Suprapubic skin (tissue), 4 donors: ENCODE results near the gene NAA15. TPM values are rescaled to one million over a fixed set of nuclear protein-coding genes. Genes with fewer than 3 reads are reported as not detected.
"Not testable (repeated sequence)": the region's sequence is repeated elsewhere in the genome, so short reads cannot be mapped to it uniquely, and the experiment has no call there.

Experiments used
- DNase-seq, 2 donors: peaks; one replicate each; pipeline ENCODE4 v3.0.0-alpha.2; 2019; ENCODE audit warnings: low spot score in 2 of 2
- H3K27ac ChIP-seq: fragments of 200-600 bp; sonication (generic); one replicate; pipeline ENCODE4 v1.5.1; 2019
- H3K27me3 ChIP-seq: fragments of 200-600 bp; sonication (generic); one replicate; pipeline ENCODE4 v1.5.1; 2019
- H3K36me3 ChIP-seq: fragments of 200-600 bp; sonication (generic); one replicate; pipeline ENCODE4 v1.5.1; 2019
- H3K4me1 ChIP-seq: fragments of 200-600 bp; sonication (generic); one replicate; pipeline ENCODE4 v1.5.1; 2019
- H3K4me3 ChIP-seq: fragments of 200-600 bp; sonication (generic); one replicate; pipeline ENCODE4 v1.5.1; 2019; ENCODE audit warnings: mild to moderate bottlenecking
- H3K9me3 ChIP-seq: fragments of 200-600 bp; sonication (generic); one replicate; pipeline ENCODE4 v1.5.1; 2019
- CTCF ChIP-seq, 2 donors: fragments of 200-600 bp in 1 of 2; fragments of 450-650 bp in 1 of 2; sonication (generic) in 1 of 2; IDR thresholded peaks; one replicate each; pipeline ENCODE4 v1.5.1; 2016 to 2019; ENCODE audit warnings: antibody characterized with exemption in 2 of 2, mild to moderate bottlenecking in 1 of 2, moderate library complexity in 1 of 2
- EP300 ChIP-seq: sonication (generic); formaldehyde crosslinking; IDR thresholded peaks from one replicate; pipeline ENCODE4 v1.6.1; 2017; ENCODE audit warnings: antibody characterized with exemption
- POLR2A ChIP-seq, 2 donors: fragments of 450-650 bp; IDR thresholded peaks; one replicate each; pipeline ENCODE4 v1.6.1; 2017; ENCODE audit warnings: antibody characterized with exemption in 2 of 2, mild to moderate bottlenecking in 2 of 2, moderate library complexity in 2 of 2
- POLR2AphosphoS5 ChIP-seq, 3 donors: sonication (generic); formaldehyde crosslinking; IDR thresholded peaks; one replicate each; pipeline ENCODE4 v1.6.1; 2017; ENCODE audit warnings: antibody characterized with exemption in 3 of 3
- whole genome bisulfite sequencing: methylation state at CpG from one replicate; pipeline ENCODE4 v1.1.5; 2018; 5-methylcytosine and 5-hydroxymethylcytosine counted together
- total RNA-seq, 4 donors: library from RNA; depleted of rRNA; stranded (reverse); fragments of >200 nt; gene quantifications; one replicate each; pipeline ENCODE4 v1.1.0, GENCODE V29; 2016

The NAA15 gene
- total RNA-seq, 4 donors from 2014 or later = 26.5 to 41.8 (median 27.8) TPM

- H3K36me3 ChIP-seq = peaks cover 5% of the 10 kb centered on the region
- peaks cover 3% of the 10 kb centered on the region for H3K9me3 ChIP-seq
- 95% methylated on average over 1 of the region's 1 CpG for WGBS
- TF ChIP-seq POLR2AphosphoS5 (IDR thresholded peaks at IDR 0.05) = no peak
- no peak for TF ChIP-seq CTCF (IDR thresholded peaks at IDR 0.05)
- no peak for TF ChIP-seq POLR2A (IDR thresholded peaks at IDR 0.05)
- no peak for TF ChIP-seq EP300
- no peak for DNase-seq
- no peak overlapping the region for H3K4me3 ChIP-seq
- peaks cover 13% of the 10 kb centered on the region for H3K4me1 ChIP-seq
- H3K27ac ChIP-seq = no peak overlapping the region
- no peaks in the 10 kb centered on the region for H3K27me3 ChIP-seq
Observed at GRCh38 chr4:139420652-139421051, 119.3 kb downstream of the NAA15 start.

DNA sequence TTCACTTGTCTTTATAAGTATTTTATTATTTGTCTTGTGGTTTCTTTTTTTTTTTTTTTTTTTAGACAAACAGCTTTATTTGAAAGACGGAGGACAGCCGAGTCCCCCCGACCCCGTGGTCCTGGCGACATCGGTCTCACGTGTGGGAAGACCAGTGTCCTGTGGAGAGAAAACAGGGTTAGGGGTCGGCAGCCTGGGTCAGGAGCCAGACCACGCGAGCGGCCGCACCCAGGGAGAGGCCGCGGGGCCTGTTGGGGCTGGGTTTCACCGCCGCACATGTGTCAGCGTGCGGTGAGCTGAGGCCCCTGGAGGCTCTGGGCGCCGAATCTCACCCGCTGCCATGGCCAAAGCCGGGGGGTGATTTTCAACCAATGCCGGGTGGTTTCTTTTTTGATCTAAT is 134.8 kb downstream of the NAA15 start:
- DNase-seq = no peak
- H3K4me1 ChIP-seq = no peaks in the 10 kb centered on the region
- no peak overlapping the region for H3K4me3 ChIP-seq
- H3K9me3 ChIP-seq = peaks cover 16% of the 10 kb centered on the region
- H3K36me3 ChIP-seq = peaks cover 10% of the 10 kb centered on the region
- no peaks in the 10 kb centered on the region for H3K27me3 ChIP-seq
- no peak overlapping the region for H3K27ac ChIP-seq
- TF ChIP-seq EP300 (no peak), CTCF (IDR thresholded peaks at IDR 0.05) (no peak), POLR2A (IDR thresholded peaks at IDR 0.05) (no peak), POLR2AphosphoS5 (IDR thresholded peaks at IDR 0.05) (no peak)
- 95% methylated on average over 23 of the region's 23 CpGs for WGBS

- TF ChIP-seq EP300 = no peak
- no peak for TF ChIP-seq POLR2AphosphoS5 (IDR thresholded peaks at IDR 0.05)
- no peak for TF ChIP-seq POLR2A (IDR thresholded peaks at IDR 0.05)
- no peak for TF ChIP-seq CTCF (IDR thresholded peaks at IDR 0.05)
- H3K4me3 ChIP-seq = no peak overlapping the region
- peaks cover 10% of the 10 kb centered on the region for H3K36me3 ChIP-seq
- DNase-seq = no peak
- H3K4me1 ChIP-seq = no peaks in the 10 kb centered on the region
- H3K27ac ChIP-seq = no peak overlapping the region
- no peaks in the 10 kb centered on the region for H3K27me3 ChIP-seq
- peaks cover 12% of the 10 kb centered on the region for H3K9me3 ChIP-seq
- WGBS = 95% methylated on average over 2 of the region's 2 CpGs
Observed at GRCh38 chr4:139438141-139438540, 136.8 kb downstream of the NAA15 start.

- Histone ChIP-seq H3K27me3 (no peaks in the 10 kb centered on the region), H3K4me3 (no peak overlapping the region), H3K4me1 (no peaks in the 10 kb centered on the region), H3K27ac (no peak overlapping the region), H3K36me3 (peaks cover 10% of the 10 kb centered on the region), H3K9me3 (peaks cover 12% of the 10 kb centered on the region)
- 69% methylated on average over 4 of the region's 4 CpGs for WGBS
- no peak for DNase-seq
- TF ChIP-seq EP300 (no peak), CTCF (IDR thresholded peaks at IDR 0.05) (no peak), POLR2AphosphoS5 (IDR thresholded peaks at IDR 0.05) (no peak), POLR2A (IDR thresholded peaks at IDR 0.05) (no peak)
Observed at GRCh38 chr4:139441029-139441428, 139.7 kb downstream of the NAA15 start.

DNA sequence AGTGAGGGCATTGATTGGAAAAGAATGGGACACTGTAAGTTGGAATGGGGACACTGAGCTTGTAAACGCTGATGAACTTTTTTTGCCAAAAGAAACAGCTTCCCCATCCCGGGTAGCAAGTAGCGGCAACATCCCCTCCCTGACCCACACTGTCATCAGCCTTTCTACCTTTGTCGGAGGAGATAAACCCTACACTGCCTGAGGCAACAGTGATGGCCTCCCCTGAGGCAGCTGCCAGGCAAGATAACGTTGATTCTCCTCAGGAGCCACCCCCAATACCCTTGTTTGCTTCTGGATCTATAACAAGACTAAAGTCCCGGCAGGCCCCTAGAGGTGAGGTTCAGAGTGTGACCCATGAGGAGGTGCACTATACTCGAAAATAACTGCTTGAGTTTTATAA is 142.4 kb downstream of the NAA15 start:
- WGBS = 86% methylated on average over 7 of the region's 7 CpGs
- Histone ChIP-seq H3K4me3 (no peak overlapping the region), H3K27me3 (no peaks in the 10 kb centered on the region), H3K36me3 (no peaks in the 10 kb centered on the region), H3K27ac (no peak overlapping the region), H3K9me3 (no peaks in the 10 kb centered on the region), H3K4me1 (no peaks in the 10 kb centered on the region)
- DNase-seq = no peak
- no peak for TF ChIP-seq CTCF (IDR thresholded peaks at IDR 0.05)
- TF ChIP-seq EP300 = no peak
- no peak for TF ChIP-seq POLR2AphosphoS5 (IDR thresholded peaks at IDR 0.05)
- no peak for TF ChIP-seq POLR2A (IDR thresholded peaks at IDR 0.05)

- not testable (repeated sequence) for H3K4me1 ChIP-seq, DNase-seq, H3K4me3 ChIP-seq, H3K9me3 ChIP-seq, H3K27me3 ChIP-seq, H3K27ac ChIP-seq, H3K36me3 ChIP-seq
- WGBS = 67% methylated on average over 3 of the region's 3 CpGs
Observed at GRCh38 chr4:139444881-139445280, 143.6 kb downstream of the NAA15 start.

DNA sequence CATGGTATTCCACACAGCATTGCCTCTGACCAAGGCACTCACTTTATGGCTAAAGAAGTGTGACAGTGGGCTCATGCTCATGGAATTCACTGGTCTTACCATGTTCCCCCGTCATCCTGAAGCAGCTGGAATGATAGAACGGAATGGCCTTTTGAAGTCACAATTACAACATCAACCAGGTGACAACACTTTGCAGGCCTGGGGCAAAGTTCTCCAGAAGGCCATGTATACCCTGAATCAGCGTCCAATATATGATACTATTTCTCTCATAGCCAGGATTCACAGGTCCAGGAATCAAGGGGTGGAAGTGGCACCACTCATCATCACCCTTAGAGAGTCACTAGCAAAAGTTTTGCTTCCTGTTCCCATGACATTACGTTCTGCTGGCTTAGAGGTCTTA is 145.8 kb downstream of the NAA15 start:
- not testable (repeated sequence) for DNase-seq, H3K36me3 ChIP-seq, H3K27ac ChIP-seq, H3K9me3 ChIP-seq, H3K4me3 ChIP-seq, H3K27me3 ChIP-seq, H3K4me1 ChIP-seq
- 89% methylated on average over 4 of the region's 4 CpGs for WGBS
